ENCODE measurements around the gene APOC4.
A peak's percentile ranks its signal among the peaks of the same experiment; 100 is the strongest.
"Not testable (repeated sequence)": the region's sequence is repeated elsewhere in the genome, so short reads cannot be mapped to it uniquely, and the experiment has no call there.

The APOC4 gene

DNA sequence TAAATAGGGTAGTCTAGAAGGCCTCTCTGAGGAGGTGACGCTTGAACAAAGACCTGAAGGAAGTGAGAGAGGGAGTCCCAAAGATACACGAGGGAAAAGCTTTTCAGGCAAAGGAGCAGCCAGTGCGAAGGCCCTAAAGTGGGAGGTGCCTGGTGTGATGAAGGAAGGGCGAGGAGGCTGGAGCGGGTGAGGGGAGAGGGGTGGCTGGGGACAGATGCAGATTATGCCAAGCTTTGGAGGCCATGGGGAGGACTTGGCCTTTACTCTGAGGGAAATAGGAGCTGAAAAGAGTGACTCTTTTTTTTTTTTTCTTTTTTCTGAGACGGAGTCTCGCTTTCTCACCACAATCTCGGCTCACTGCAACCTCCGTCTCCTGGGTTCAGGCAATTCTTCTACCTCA, 16.1 kb downstream of the APOC4 start:
- peak overlapping the region; percentile 96; the same call in 1 of the 2 replicates for H3K9ac ChIP-seq
- H3K27ac ChIP-seq: peak overlapping the region; percentile 22; the same call in 1 of the 2 replicates
- peak overlapping the region; percentile 89 for H3K4me2 ChIP-seq

GRCh38 chr19:44959691-44960090, 17.7 kb downstream of the APOC4 start:
- Histone ChIP-seq H3K4me1 (peaks cover 51% of the 10 kb centered on the region), H4K20me1 (peaks cover 81% of the 10 kb centered on the region), H3K4me2 (no peak overlapping the region), H3K36me3 (peaks cover 64% of the 10 kb centered on the region), H3K9ac (peak overlapping the region; percentile 67), H3K4me3 (no peak overlapping the region), H3K27me3 (no peaks in the 10 kb centered on the region), H3K27ac (no peak overlapping the region), H3K9me3 (no peaks in the 10 kb centered on the region)
- no peak for TF ChIP-seq Cebpa-rat (IDR thresholded peaks at IDR 0.05)

More for the DNA sequence above, 16.1 kb downstream of the APOC4 start:
- Histone ChIP-seq H3K9me3 (no peaks in the 10 kb centered on the region), H4K20me1 (peaks cover 74% of the 10 kb centered on the region), H3K4me1 (peaks cover 62% of the 10 kb centered on the region), H3K4me3 (no peak overlapping the region), H3K27me3 (no peaks in the 10 kb centered on the region), H3K36me3 (peaks cover 49% of the 10 kb centered on the region)
- no peak for TF ChIP-seq Cebpa-rat (IDR thresholded peaks at IDR 0.05)

GRCh38 chr19:44960906-44961728, 19.1 kb downstream of the APOC4 start:
- Histone ChIP-seq H3K4me2 (peak overlapping the region; percentile 45; the same call in 1 of the 2 replicates), H3K9ac (peak overlapping the region; percentile 67), H4K20me1 (peaks cover 74% of the 10 kb centered on the region), H3K36me3 (peaks cover 78% of the 10 kb centered on the region), H3K9me3 (no peaks in the 10 kb centered on the region), H3K4me3 (no peak overlapping the region), H3K27me3 (no peaks in the 10 kb centered on the region), H3K27ac (peak overlapping the region; percentile 53), H3K4me1 (peaks cover 46% of the 10 kb centered on the region)
- TF ChIP-seq Cebpa-rat (IDR thresholded peaks at IDR 0.05): no peak

- peaks cover 39% of the 10 kb centered on the region for H3K4me1 ChIP-seq
- H3K27me3 ChIP-seq: no peaks in the 10 kb centered on the region
- H3K4me2 ChIP-seq: no peak overlapping the region
- H4K20me1 ChIP-seq: peaks cover 67% of the 10 kb centered on the region
- H3K4me3 ChIP-seq: no peak overlapping the region
- peak overlapping the region; percentile 67 for H3K9ac ChIP-seq
- no peaks in the 10 kb centered on the region for H3K9me3 ChIP-seq
- peaks cover 85% of the 10 kb centered on the region for H3K36me3 ChIP-seq
- H3K27ac ChIP-seq: 0 out of 2 replicates have a peak overlapping the region, but pooled peaks have one; percentile 53
- TF ChIP-seq Cebpa-rat (IDR thresholded peaks at IDR 0.05): no peak
These were observed 19.8 kb downstream of the APOC4 start for GRCh38 chr19:44961821-44962220.

DNA sequence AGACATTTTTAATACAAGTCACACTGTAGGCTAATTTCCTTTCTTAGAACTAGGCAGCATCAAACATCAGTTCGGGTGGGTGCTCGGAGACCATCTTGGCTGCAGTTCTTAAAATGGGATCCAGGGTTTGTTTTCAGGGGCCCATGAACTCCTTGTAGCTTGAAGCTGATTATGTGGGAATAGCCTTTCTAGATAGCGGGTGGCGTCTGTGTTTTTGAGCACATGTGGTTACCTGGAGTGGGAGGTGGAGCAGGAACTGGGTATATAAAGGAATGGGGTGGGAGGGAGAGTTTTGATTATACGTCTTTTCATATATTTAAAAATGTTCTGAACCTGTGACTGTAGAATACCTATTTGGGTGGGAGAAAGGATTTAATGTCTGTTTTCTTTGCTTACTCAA, 26.1 kb downstream of the APOC4 start:
- peaks cover 45% of the 10 kb centered on the region for H4K20me1 ChIP-seq
- no peak overlapping the region for H3K9ac ChIP-seq
- no peak overlapping the region for H3K4me2 ChIP-seq

DNA sequence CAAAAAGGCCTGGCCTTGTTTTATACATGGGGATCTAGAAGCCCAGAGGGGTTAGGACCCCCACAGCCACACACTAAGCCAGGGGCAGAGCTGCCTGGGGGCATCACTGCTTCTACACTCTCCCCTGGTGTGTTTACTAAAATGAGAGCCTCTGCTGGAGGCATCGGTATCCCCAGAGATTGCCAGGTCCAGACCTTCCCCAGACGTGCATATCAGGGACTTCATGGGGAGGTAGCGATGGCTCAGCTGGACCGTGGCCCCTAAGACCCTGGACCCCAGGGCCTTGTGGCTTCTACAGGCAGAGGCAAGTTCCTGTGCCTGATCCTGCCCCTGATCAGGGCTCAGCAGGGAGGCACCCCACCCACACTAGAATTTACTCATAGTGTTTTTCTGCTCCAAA, 26.6 kb downstream of the APOC4 start:
- Histone ChIP-seq H3K4me2 (no peak overlapping the region), H3K27me3 (no peaks in the 10 kb centered on the region), H3K9ac (no peak overlapping the region), H4K20me1 (peaks cover 45% of the 10 kb centered on the region), H3K4me1 (no peaks in the 10 kb centered on the region), H3K9me3 (no peaks in the 10 kb centered on the region), H3K36me3 (peaks cover 91% of the 10 kb centered on the region), H3K4me3 (no peak overlapping the region), H3K27ac (no peak overlapping the region)
- no peak for TF ChIP-seq Cebpa-rat (IDR thresholded peaks at IDR 0.05)

More for the DNA sequence above, 26.1 kb downstream of the APOC4 start:
- Histone ChIP-seq H3K36me3 (peaks cover 90% of the 10 kb centered on the region), H3K27ac (no peak overlapping the region), H3K27me3 (no peaks in the 10 kb centered on the region), H3K9me3 (no peaks in the 10 kb centered on the region), H3K4me3 (no peak overlapping the region), H3K4me1 (no peaks in the 10 kb centered on the region)
- no peak for TF ChIP-seq Cebpa-rat (IDR thresholded peaks at IDR 0.05)

- Histone ChIP-seq H3K36me3 (peaks cover 91% of the 10 kb centered on the region), H3K27me3 (no peaks in the 10 kb centered on the region), H3K9me3 (no peaks in the 10 kb centered on the region), H3K9ac (no peak overlapping the region), H3K4me2 (no peak overlapping the region), H3K4me3 (no peak overlapping the region), H3K4me1 (no peaks in the 10 kb centered on the region), H4K20me1 (peaks cover 41% of the 10 kb centered on the region), H3K27ac (no peak overlapping the region)
- TF ChIP-seq Cebpa-rat (IDR thresholded peaks at IDR 0.05): no peak
These were observed 27.4 kb downstream of the APOC4 start for GRCh38 chr19:44969437-44969836.

GRCh38 chr19:44971451-44971850, 29.4 kb downstream of the APOC4 start:
- not testable (repeated sequence) for H3K4me1 ChIP-seq, H3K4me3 ChIP-seq, H3K4me2 ChIP-seq, H3K27me3 ChIP-seq, H3K27ac ChIP-seq, H3K9ac ChIP-seq, H3K9me3 ChIP-seq
- Histone ChIP-seq H3K36me3 (peaks cover 91% of the 10 kb centered on the region), H4K20me1 (peaks cover 37% of the 10 kb centered on the region)

- no peaks in the 10 kb centered on the region for H3K27me3 ChIP-seq
- H3K9ac ChIP-seq: peak overlapping the region; percentile 33; the same call in 1 of the 2 replicates
- no peak overlapping the region for H3K4me2 ChIP-seq
- no peaks in the 10 kb centered on the region for H3K4me1 ChIP-seq
- peaks cover 31% of the 10 kb centered on the region for H4K20me1 ChIP-seq
- H3K27ac ChIP-seq: no peak overlapping the region
- no peak overlapping the region for H3K4me3 ChIP-seq
- TF ChIP-seq Cebpa-rat (IDR thresholded peaks at IDR 0.05): no peak
- peaks cover 91% of the 10 kb centered on the region for H3K36me3 ChIP-seq
- H3K9me3 ChIP-seq: no peaks in the 10 kb centered on the region
These were observed 30.8 kb downstream of the APOC4 start for GRCh38 chr19:44972802-44973201.

GRCh38 chr19:44973982-44974735, 32.1 kb downstream of the APOC4 start:
- Histone ChIP-seq H3K27ac (no peak overlapping the region), H3K4me3 (no peak overlapping the region), H3K9ac (no peak overlapping the region), H3K9me3 (no peaks in the 10 kb centered on the region), H3K27me3 (no peaks in the 10 kb centered on the region), H3K36me3 (peaks cover 91% of the 10 kb centered on the region), H3K4me2 (no peak overlapping the region), H4K20me1 (peaks cover 18% of the 10 kb centered on the region), H3K4me1 (no peaks in the 10 kb centered on the region)
- TF ChIP-seq Cebpa-rat (IDR thresholded peaks at IDR 0.05): no peak

All from BLaER1 (cell line).